ENCODE data around the gene SMIM10. TPM values are rescaled to one million over a fixed set of nuclear protein-coding genes. Genes with fewer than 3 reads are reported as not detected.
"Not testable (repeated sequence)": the region's sequence is repeated elsewhere in the genome, so short reads cannot be mapped to it uniquely, and the experiment has no call there.

SMIM10 gene
- total RNA-seq, 1 experiment from 2014 or later, result not detected

DNA sequence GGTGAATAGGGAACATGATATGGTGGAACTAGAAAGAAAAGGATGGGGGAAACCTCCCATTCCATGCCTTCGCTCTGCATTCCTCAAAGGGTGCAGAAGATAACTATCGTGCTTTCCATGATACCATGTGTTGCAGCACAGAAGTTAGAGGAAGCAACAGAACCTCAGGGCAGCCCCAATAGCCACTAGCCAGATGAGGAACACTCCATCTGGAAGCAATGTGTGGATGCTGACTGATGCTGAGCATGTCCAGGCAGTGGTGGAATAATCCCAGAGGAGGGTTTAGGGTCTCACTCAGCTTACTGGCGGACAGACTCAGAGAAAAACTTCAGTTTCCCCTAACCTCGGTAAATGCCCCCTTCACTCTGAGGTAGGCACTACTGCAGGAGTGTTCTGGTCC, 7.5 kb downstream of the SMIM10 start:
- no peak for DNase-seq
- Histone ChIP-seq H3K36me3 (no peaks in the 10 kb centered on the region), H3K9me3 (replicated peaks) (no peaks in the 10 kb centered on the region), H3K4me3 (no peak overlapping the region), H3K4me1 (peaks cover 2% of the 10 kb centered on the region; the same call in 1 of the 2 replicates), H3K27ac (no peak overlapping the region), H3K27me3 (no peaks in the 10 kb centered on the region)

GRCh38 chrX:134999469-134999868, 8.7 kb downstream of the SMIM10 start:
- Histone ChIP-seq H3K36me3 (no peaks in the 10 kb centered on the region), H3K9me3 (replicated peaks) (no peaks in the 10 kb centered on the region), H3K27ac (no peak overlapping the region), H3K4me1 (peaks cover 2% of the 10 kb centered on the region; the same call in 1 of the 2 replicates), H3K27me3 (no peaks in the 10 kb centered on the region), H3K4me3 (no peak overlapping the region)
- DNase-seq, result peak in 1 of 2 experiments; percentile 50

DNA sequence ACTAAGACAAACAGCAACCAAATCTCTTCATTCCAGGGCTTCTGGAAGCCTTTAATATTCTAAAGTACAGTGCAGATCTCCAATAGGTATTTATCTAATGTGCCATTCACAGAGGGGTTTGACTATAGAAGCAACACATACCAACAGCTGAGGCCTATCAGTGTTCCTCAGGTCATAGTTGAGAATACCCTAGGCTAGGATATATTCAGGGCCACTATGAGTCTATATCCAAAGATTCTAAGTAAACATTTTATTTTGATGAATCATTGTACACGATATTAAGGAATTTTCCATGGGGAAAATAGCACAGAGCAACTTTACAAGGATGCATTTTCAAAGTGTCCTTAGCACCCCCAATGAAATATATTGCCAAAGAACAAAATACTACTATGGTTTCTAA, 9.7 kb downstream of the SMIM10 start:
- H3K36me3 ChIP-seq, result no peaks in the 10 kb centered on the region
- H3K27ac ChIP-seq, result no peak overlapping the region
- DNase-seq, result no peak
- H3K27me3 ChIP-seq, result no peaks in the 10 kb centered on the region
- no peak overlapping the region for H3K4me3 ChIP-seq
- peaks cover 2% of the 10 kb centered on the region; the same call in 1 of the 2 replicates for H3K4me1 ChIP-seq
- H3K9me3 ChIP-seq (replicated peaks), result no peaks in the 10 kb centered on the region

- H3K27ac ChIP-seq, result peak overlapping the region; percentile 21; the same call in 1 of the 2 replicates
- DNase-seq, result peak; percentile 89 to 92
- no peaks in the 10 kb centered on the region for H3K36me3 ChIP-seq
- peaks cover 2% of the 10 kb centered on the region; the same call in 1 of the 2 replicates for H3K4me1 ChIP-seq
- H3K9me3 ChIP-seq (replicated peaks), result no peaks in the 10 kb centered on the region
- no peaks in the 10 kb centered on the region for H3K27me3 ChIP-seq
- H3K4me3 ChIP-seq, result peak overlapping the region; percentile 59
These were observed 13.3 kb downstream of the SMIM10 start for GRCh38 chrX:135003876-135004623.

DNA sequence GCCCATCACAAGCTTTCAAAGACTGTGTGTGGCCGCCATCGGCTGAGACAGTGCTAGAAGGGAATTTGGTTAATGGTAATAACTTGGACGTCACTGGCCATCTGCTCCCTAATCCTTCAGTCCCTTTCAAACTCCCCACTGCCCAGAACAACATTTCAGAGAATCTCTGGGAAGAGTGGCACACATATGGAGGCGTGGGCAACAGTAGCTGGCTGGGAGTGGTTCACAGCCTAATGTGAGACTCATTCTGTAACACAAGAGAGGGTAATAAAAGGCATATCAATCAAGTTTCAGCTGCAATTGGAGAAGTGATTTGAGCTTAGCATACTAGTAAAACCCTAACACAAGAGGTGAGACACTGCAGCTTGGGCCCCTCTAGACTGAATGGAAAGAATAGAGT, 15.4 kb downstream of the SMIM10 start:
- DNase-seq, result no peak
- Histone ChIP-seq H3K4me3 (no peak overlapping the region), H3K27me3 (no peaks in the 10 kb centered on the region), H3K36me3 (no peaks in the 10 kb centered on the region), H3K27ac (no peak overlapping the region), H3K9me3 (replicated peaks) (no peaks in the 10 kb centered on the region), H3K4me1 (no peaks in the 10 kb centered on the region)

DNA sequence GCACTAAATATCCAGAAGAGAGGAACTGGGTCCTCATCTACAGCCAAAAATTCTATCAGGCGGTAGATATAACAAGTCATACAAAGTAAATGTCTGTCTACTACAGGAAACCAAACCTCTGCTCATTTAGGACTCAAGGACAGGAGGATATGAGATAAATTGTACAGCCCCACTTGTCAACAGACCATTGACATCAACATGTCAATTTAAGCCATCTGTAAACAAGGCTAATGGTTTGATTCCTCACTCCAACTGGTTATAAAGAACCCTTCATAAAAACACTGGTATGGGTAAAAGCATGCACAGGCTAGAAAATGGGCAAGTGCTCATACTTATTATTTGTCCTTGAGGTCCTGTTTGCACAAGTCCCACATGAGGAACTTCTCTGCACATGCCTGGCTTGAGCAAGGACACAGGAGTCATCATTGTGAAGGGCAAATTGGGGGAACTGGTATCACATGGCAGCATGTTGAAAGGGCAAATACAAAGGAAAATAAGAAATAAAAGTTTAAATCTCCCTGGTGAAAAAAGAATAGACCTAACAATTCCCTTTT, 18.3 kb downstream of the SMIM10 start:
- no peaks in the 10 kb centered on the region for H3K27me3 ChIP-seq
- no peak overlapping the region for H3K27ac ChIP-seq
- H3K9me3 ChIP-seq (replicated peaks), result no peaks in the 10 kb centered on the region
- DNase-seq, result no peak
- H3K4me3 ChIP-seq, result no peak overlapping the region
- peaks cover 7% of the 10 kb centered on the region; the same call in 1 of the 2 replicates for H3K4me1 ChIP-seq
- no peaks in the 10 kb centered on the region for H3K36me3 ChIP-seq

- Histone ChIP-seq H3K27me3 (no peaks in the 10 kb centered on the region), H3K4me3 (no peak overlapping the region), H3K36me3 (no peaks in the 10 kb centered on the region), H3K9me3 (replicated peaks) (no peaks in the 10 kb centered on the region), H3K4me1 (peaks cover 7% of the 10 kb centered on the region; the same call in 1 of the 2 replicates), H3K27ac (no peak overlapping the region)
- no peak for DNase-seq
These were observed 19.0 kb downstream of the SMIM10 start for GRCh38 chrX:135009838-135010237.

GRCh38 chrX:135010921-135011320, 20.1 kb downstream of the SMIM10 start:
- H3K4me3 ChIP-seq, result no peak overlapping the region
- H3K36me3 ChIP-seq, result no peaks in the 10 kb centered on the region
- DNase-seq, result no peak
- H3K27ac ChIP-seq, result no peak overlapping the region
- H3K9me3 ChIP-seq (replicated peaks), result no peaks in the 10 kb centered on the region
- H3K27me3 ChIP-seq, result no peaks in the 10 kb centered on the region
- H3K4me1 ChIP-seq, result peaks cover 16% of the 10 kb centered on the region

DNA sequence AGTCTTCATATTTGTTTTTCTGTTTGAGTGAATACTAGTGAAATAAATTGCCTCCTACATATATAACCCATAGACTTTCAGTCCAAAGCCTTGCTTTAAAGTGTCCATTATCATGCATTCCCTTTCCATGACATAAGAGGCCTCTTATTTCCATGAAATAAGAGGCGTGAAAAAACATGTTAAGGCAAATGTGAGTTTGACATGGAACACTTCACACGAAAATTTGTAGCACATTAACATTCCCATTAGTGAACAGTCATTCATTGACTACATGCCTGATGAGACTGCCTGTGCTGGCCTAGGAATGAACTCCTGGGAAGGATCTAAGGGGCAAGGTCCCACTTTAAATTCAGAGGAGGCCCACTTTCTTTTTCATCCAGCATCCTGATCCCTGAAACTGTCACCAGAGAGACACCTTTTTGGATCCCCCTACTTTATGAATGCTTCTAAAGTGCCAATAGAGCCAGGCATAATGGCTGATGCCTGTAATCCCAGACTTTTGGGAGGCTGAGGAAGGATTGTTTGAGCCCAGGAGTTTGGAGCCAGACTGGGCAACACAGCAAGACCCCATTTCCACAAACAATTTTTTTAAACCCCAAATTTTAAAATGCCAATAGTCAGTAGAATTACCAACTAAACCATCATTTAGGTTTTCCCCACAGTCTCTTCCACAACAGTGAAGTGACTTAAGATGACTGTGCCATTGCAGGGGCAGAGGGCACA, 24.9 kb downstream of the SMIM10 start:
- Histone ChIP-seq H3K9me3 (replicated peaks) (no peaks in the 10 kb centered on the region), H3K27ac (peak overlapping the region; percentile 70), H3K36me3 (no peaks in the 10 kb centered on the region), H3K27me3 (no peaks in the 10 kb centered on the region), H3K4me3 (no peak overlapping the region), H3K4me1 (peaks cover 19% of the 10 kb centered on the region)
- peak in 1 of 2 experiments; percentile 33 for DNase-seq

GRCh38 chrX:135019890-135020289, 29.1 kb downstream of the SMIM10 start:
- not testable (repeated sequence) for H3K36me3 ChIP-seq; H3K27me3 ChIP-seq; DNase-seq; H3K9me3 ChIP-seq (replicated peaks); H3K4me3 ChIP-seq; H3K27ac ChIP-seq
- H3K4me1 ChIP-seq, result peaks cover 17% of the 10 kb centered on the region

DNA sequence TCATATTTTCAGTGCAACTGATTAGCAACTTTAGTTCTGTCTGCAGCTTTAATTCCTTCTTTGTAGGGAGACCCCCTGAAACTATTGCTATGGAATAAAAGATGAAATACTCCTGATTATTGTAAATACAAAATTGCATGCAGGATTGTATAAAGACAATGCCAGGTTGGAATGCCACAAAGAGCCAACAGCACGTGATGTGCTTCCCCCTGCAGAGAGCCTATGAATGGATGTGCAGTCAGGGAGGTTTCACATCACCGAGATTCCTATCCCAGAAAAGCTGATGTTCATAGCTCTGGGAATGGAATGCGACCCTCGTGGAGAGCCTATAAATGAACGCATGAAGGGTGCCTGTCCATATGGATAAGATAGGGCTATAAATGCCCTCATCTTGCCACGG, 33.0 kb downstream of the SMIM10 start:
- not testable (repeated sequence) for H3K36me3 ChIP-seq; H3K4me1 ChIP-seq; H3K9me3 ChIP-seq (replicated peaks); H3K27ac ChIP-seq; H3K27me3 ChIP-seq; H3K4me3 ChIP-seq; DNase-seq

DNA sequence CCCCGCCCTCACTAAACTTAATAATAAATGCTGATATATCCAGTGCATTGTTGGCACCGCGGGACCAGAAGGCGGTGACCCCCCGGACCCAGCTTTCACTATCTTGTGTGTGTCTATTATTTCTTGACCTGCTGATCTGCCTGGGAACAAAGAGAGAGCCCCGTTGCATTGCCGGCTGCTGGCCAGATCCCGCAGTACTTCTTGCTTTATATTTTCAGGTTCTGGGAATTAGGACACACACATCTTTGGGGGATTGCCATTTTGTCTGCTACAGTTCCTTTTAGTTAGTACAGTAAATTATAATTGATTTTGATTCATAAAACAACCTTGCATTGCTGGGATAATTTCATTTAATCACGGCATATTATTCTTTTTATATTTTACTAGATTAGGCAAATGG, 33.7 kb downstream of the SMIM10 start:
- no peak overlapping the region for H3K27ac ChIP-seq
- DNase-seq, result no peak
- H3K4me1 ChIP-seq, result peaks cover 9% of the 10 kb centered on the region
- H3K27me3 ChIP-seq, result no peaks in the 10 kb centered on the region
- H3K9me3 ChIP-seq (replicated peaks), result no peaks in the 10 kb centered on the region
- H3K36me3 ChIP-seq, result no peaks in the 10 kb centered on the region
- H3K4me3 ChIP-seq, result no peak overlapping the region

DNA sequence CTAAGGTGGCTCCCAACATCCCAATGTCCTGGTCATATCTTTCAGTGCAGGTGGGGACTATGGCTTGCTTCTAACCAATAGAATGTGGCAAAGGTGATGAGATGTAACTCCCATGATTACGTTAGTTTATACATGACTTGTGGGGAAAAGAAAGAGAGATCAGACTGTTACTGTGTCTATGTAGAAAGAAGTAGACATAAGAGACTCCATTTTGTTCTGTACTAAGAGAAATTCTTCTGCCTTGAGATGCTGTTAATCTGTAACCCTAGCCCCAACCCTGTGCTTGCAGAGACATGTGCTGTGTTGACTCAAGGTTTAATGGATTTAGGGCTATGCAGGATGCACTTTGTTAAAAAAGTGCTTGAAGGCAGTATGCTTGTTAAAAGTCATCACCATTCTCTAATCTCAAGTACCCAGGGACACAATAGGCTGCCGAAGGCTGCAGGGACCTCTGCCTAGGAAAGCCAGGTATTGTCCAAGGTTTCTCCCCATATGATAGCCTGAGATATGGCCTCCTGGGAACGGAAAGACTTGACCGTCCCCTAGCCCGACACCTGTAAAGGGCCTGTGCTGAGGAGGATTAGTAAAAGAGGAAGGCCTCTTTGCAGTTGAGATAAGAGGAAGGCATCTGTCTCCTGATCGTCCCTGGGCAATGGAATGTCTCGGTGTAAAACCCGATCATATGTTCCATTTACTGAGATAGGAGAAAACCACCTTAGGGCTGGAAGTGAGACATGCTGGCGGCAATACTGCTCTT, 39.6 kb downstream of the SMIM10 start:
- H3K4me1 ChIP-seq; DNase-seq; H3K4me3 ChIP-seq; H3K27ac ChIP-seq; H3K27me3 ChIP-seq; H3K9me3 ChIP-seq (replicated peaks): not testable (repeated sequence)
- peaks cover 12% of the 10 kb centered on the region for H3K36me3 ChIP-seq

DNA sequence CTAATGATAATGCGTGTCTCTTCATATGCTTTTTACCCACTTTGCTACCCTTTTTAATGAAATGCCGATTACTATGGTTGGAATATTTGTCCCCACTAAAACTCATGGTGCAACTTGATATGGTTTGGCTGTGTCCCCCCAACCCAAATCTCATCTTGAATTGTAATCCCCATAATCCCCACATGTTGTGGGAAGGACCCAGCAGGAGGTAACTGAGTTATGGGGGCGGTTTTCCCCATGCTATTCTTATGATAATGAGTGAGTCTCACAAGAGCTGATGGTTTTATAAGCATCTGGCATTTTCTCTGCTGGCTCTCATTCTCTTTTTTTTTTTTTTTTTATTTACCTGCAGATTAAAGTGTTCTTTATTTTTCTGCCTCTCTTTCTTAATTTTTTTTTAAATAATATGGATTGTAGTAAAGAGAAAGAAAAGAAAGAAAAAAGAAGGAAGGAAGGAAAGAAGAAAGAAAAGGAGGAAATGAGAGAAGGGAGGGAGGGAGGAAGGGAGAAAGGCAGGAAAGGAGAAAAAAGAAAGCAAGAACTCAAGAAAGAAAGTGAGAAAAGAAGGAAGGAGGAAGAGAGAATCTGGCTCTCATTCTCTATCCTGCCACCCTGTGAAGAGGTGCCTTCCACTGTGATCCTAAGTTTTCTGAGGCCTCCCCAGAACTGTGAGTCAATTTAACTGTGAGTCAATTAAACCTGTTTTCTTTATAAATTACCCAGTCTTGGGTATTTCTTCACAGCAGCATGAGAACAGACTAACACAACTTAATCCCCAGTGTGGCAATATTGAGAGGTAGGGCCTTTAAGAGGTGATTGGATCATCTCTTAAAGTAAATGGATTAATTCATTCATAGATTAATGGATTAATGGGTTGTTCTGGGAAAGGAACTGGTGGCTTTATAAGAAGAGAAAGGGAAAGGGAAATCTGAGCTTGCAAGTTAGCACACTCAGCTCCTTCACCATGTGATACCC, 50.6 kb downstream of the SMIM10 start:
- H3K9me3 ChIP-seq (replicated peaks); H3K27ac ChIP-seq; DNase-seq; H3K4me1 ChIP-seq; H3K27me3 ChIP-seq; H3K4me3 ChIP-seq; H3K36me3 ChIP-seq: not testable (repeated sequence)
